Measurements from ENCODE around the gene TAF1. TPM values are rescaled to one million over a fixed set of nuclear protein-coding genes. Genes with fewer than 3 reads are reported as not detected.

Gene TAF1
- total and polyA plus RNA-seq, 2 donors (not counting 3 experiments of a cell fraction or from before 2014, with no cell fraction given) = 8.2 to 41.0 TPM

DNA sequence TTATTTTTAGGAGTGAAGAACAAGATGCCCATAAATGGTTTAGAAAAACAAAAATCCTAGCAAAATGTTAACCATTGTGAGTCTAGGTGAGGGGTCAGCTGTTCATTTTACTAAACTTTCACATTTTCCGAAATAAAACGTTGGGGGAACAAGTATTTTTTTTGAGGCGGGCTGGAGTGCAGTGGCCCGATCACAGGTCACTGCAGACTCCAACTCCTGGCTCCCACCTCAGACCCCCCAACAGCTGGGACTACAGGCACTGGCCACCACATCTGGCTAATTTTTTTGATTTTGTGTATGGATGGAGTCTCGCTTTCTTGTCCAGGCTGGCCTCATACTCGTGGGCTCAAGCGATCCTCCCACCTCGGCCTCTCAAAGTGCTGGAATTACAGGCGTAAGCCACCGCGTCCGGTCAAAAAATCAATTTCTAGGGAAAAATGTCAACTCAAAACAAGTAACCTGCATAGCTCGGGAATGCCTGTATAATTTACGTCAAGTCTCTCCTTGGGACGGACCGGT lies 742 bp upstream of the TAF1 start:
- Histone ChIP-seq H3K4me1 (ENCODE audit: control insufficient read depth, extremely low read depth, insufficient read depth, low read length) (peaks cover 15% of the 10 kb centered on the region), H3K4me3 (replicated peaks in 1 of 3; ENCODE audit: insufficient read depth in 1 of 3, low read depth in 1 of 3, low read length in 3 of 3) (peak overlapping the region; percentile 34 to 64 (median 54)), H3K4me2 (ENCODE audit: insufficient read depth, low read length) (peak overlapping the region; percentile 72), H2AFZ (ENCODE audit: low read depth, low read length) (no peak overlapping the region), H3K9me3 (replicated peaks; ENCODE audit: control insufficient read depth, insufficient read depth, low read length) (no peaks in the 10 kb centered on the region), H3K9me1 (replicated peaks; ENCODE audit: control insufficient read depth, extremely low read depth, insufficient read depth, low read length) (no peaks in the 10 kb centered on the region), H3K79me2 (ENCODE audit: control insufficient read depth, insufficient read depth, low read length) (peaks cover 26% of the 10 kb centered on the region), H3K9ac (replicated peaks; ENCODE audit: extremely low read depth, insufficient read depth, low read length) (peak overlapping the region; percentile 98), H3K27ac (ENCODE audit: insufficient read depth, low read depth, low read length) (peak overlapping the region; percentile 99), H3K36me3 (ENCODE audit: control insufficient read depth in 2 of 2, extremely low read depth in 1 of 2, insufficient read depth in 2 of 2, low read length in 2 of 2) (no peaks in the 10 kb centered on the region), H3K27me3 (ENCODE audit: control insufficient read depth in 2 of 2, insufficient read depth in 2 of 2, low read length in 2 of 2) (no peaks in the 10 kb centered on the region), H4K20me1 (replicated peaks; ENCODE audit: control insufficient read depth, extremely low read depth, insufficient read depth, low read length) (no peaks in the 10 kb centered on the region)
- ChIA-PET CTCF (interaction anchor here (1.1 kb wide), 1 partner anchor 10 kb away, joined by 3 read pairs; no protein-coding TSS in a partner anchor), POLR2A (interaction anchor here (0.7 to 1.3 kb wide), 3 partner anchors 13 to 183 kb away, joined by 3 to 8 read pairs (median 5); partner anchors contain the start of gene NONO)
- BruUV-seq (replicated peaks) = TSS peak; percentile 94
- FAIRE-seq (no peak), DNase-seq (ENCODE audit: low read depth, low spot score) (no peak)
- intact Hi-C loops (cut with micrococcal nuclease) (loop anchor here (5.0 kb wide), 2 partner anchors 63 to 183 kb away; partner anchors contain the start of gene ITGB1BP2), dilution Hi-C loops (cut with MboI; ENCODE audit: extremely low pct_ligation_motif_present, low sequenced_read_pairs) (no loop called here)
- TF ChIP-seq, protein P1, sequence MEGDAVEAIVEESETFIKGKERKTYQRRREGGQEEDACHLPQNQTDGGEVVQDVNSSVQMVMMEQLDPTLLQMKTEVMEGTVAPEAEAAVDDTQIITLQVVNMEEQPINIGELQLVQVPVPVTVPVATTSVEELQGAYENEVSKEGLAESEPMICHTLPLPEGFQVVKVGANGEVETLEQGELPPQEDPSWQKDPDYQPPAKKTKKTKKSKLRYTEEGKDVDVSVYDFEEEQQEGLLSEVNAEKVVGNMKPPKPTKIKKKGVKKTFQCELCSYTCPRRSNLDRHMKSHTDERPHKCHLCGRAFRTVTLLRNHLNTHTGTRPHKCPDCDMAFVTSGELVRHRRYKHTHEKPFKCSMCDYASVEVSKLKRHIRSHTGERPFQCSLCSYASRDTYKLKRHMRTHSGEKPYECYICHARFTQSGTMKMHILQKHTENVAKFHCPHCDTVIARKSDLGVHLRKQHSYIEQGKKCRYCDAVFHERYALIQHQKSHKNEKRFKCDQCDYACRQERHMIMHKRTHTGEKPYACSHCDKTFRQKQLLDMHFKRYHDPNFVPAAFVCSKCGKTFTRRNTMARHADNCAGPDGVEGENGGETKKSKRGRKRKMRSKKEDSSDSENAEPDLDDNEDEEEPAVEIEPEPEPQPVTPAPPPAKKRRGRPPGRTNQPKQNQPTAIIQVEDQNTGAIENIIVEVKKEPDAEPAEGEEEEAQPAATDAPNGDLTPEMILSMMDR (IDR thresholded peaks at IDR 0.05; ENCODE audit: extremely low read depth in 1 of 2, insufficient read depth in 1 of 2, low read depth in 1 of 2, low read length in 2 of 2) = no peak
- TF ChIP-seq MYC (IDR thresholded peaks at IDR 0.05; ENCODE audit: low read depth, low read length) (no peak), EZH2 (IDR thresholded peaks at IDR 0.05; ENCODE audit: borderline replicate concordance, low read depth, low read length, severe bottlenecking) (no peak), FOS (IDR thresholded peaks at IDR 0.05; ENCODE audit: borderline replicate concordance, insufficient read depth, low read length) (no peak), JUN (IDR thresholded peaks at IDR 0.05; ENCODE audit: borderline replicate concordance, insufficient read depth, insufficient read length, low read depth) (no peak), POLR2A (IDR thresholded peaks at IDR 0.05; ENCODE audit: low read depth, low read length) (no peak), POLR2AphosphoS5 (IDR thresholded peaks at IDR 0.05; ENCODE audit: insufficient read depth, low read depth, low read length) (no peak), GATA2 (IDR thresholded peaks at IDR 0.05; ENCODE audit: insufficient read depth, insufficient read length, low read depth, low read length) (no peak)
- TF ChIP-seq, protein P2, sequence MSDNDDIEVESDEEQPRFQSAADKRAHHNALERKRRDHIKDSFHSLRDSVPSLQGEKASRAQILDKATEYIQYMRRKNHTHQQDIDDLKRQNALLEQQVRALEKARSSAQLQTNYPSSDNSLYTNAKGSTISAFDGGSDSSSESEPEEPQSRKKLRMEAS (IDR thresholded peaks at IDR 0.05; ENCODE audit: insufficient read depth, insufficient read length) = no peak
